ENCODE results near the gene RAB28. TPM values are rescaled to one million over a fixed set of nuclear protein-coding genes. Genes with fewer than 3 reads are reported as not detected.
A peak's percentile ranks its signal among the peaks of the same experiment; 100 is the strongest.

The RAB28 gene
- total RNA-seq, 1 donor from 2014 or later = 16.2 TPM

DNA sequence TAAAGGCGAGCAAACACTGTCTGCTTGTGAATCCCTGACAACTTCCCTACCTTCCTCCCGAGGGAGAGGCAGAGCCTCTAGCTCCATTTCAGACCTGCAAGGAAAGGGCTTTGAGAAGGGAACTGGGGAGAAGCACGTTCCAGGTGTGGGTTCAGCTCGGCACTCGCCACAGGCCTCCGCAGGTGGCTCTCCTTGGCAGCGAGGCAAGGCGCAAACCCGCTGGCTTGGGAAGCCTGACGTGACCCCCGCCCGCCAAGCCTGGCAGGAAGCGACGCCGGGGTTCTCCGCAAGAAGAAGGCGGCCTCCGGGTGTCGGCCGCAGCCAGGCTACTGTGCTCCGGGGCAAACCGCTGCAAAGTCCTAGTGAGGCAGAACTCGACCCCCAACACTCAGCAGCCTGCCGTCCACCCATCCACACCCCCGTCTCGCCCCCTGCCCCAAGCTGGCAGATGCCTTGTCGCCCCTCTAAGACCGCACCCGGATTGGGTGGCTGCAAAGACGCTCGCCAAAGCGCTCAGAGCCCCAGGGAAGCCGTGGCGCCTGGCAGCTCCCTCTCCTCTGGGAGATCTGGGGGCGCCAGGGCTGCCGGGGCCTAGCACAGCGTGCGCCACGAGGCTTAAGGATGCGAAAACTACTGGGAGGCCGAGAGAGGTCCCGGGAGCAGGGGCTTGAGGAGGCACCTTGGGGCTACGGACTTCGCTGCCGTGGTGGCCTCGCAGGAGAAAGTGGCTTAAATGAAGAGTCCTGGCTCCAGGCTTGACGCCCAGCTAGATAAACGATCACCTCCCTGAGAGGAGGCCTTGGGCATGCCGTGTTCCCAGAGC lies 38.4 kb upstream of the RAB28 start:
- TF ChIP-seq, protein P1, sequence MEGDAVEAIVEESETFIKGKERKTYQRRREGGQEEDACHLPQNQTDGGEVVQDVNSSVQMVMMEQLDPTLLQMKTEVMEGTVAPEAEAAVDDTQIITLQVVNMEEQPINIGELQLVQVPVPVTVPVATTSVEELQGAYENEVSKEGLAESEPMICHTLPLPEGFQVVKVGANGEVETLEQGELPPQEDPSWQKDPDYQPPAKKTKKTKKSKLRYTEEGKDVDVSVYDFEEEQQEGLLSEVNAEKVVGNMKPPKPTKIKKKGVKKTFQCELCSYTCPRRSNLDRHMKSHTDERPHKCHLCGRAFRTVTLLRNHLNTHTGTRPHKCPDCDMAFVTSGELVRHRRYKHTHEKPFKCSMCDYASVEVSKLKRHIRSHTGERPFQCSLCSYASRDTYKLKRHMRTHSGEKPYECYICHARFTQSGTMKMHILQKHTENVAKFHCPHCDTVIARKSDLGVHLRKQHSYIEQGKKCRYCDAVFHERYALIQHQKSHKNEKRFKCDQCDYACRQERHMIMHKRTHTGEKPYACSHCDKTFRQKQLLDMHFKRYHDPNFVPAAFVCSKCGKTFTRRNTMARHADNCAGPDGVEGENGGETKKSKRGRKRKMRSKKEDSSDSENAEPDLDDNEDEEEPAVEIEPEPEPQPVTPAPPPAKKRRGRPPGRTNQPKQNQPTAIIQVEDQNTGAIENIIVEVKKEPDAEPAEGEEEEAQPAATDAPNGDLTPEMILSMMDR (IDR thresholded peaks at IDR 0.05) = no peak
- Mint-ChIP-seq H3K4me1 (ENCODE audit: unreplicated experiment) (no peaks in the 10 kb centered on the region), H3K9me3 (ENCODE audit: unreplicated experiment) (no peaks in the 10 kb centered on the region), H3K36me3 (ENCODE audit: unreplicated experiment) (no peaks in the 10 kb centered on the region), H3K4me3 (ENCODE audit: unreplicated experiment) (no peak overlapping the region), H3K27me3 (ENCODE audit: unreplicated experiment) (peaks cover 54% of the 10 kb centered on the region), H3K27ac (ENCODE audit: unreplicated experiment) (no peak overlapping the region)
- DNase-seq (ENCODE audit: extremely low spot score, unreplicated experiment) = peak; percentile 82

DNA sequence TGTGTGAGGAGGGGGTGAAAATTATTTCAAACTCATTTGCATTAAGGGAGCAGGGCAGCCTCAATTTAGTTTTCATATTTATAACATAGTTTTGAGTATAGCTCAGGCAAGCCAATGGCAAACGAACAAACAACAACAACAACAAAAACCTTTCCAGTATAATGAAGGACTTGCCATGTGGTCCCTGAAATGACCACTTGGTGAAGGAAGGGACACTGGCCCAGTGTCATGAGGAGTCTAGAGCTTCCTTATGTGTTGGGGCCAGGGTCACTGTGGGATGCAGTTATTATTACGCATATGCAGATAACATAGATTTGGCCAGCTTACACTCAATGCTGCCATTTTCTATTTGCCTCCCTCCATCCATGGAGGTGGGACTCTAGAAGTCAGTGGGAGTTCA lies 36.9 kb upstream of the RAB28 start:
- Mint-ChIP-seq H3K27ac (ENCODE audit: unreplicated experiment) (no peak overlapping the region), H3K27me3 (ENCODE audit: unreplicated experiment) (peaks cover 40% of the 10 kb centered on the region), H3K36me3 (ENCODE audit: unreplicated experiment) (no peaks in the 10 kb centered on the region), H3K4me3 (ENCODE audit: unreplicated experiment) (no peak overlapping the region), H3K4me1 (ENCODE audit: unreplicated experiment) (no peaks in the 10 kb centered on the region), H3K9me3 (ENCODE audit: unreplicated experiment) (no peaks in the 10 kb centered on the region)
- no peak for DNase-seq (ENCODE audit: extremely low spot score, unreplicated experiment)
- TF ChIP-seq, protein P1 (IDR thresholded peaks at IDR 0.05) = no peak

DNA sequence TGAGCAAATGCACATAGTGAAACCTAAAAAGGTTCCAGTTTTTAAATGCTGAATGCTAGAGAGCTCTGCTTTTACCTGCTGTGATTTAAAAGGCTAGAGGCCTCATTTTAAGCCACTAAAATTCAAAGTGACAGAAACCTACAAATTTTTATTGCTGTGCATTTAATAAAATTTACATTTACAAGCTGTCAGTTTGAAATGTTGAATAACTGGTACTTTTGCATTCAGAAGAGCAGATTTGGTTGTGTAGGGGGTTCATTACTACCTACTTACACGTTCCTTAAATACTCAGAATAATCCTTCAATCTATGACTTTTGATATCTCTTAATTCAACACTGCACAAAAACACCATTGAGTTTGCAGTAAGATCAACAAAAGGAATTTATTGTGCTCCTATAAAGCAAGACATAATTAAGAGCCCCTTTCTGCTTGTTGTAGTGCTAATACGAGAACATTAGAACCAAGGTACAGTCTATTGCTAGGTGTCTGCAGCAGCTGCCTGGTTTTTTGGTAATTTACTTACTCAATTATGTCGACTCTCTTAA lies 32.2 kb upstream of the RAB28 start:
- Mint-ChIP-seq H3K9me3 (ENCODE audit: unreplicated experiment) (no peaks in the 10 kb centered on the region), H3K27ac (ENCODE audit: unreplicated experiment) (no peak overlapping the region), H3K27me3 (ENCODE audit: unreplicated experiment) (peaks cover 43% of the 10 kb centered on the region), H3K36me3 (ENCODE audit: unreplicated experiment) (no peaks in the 10 kb centered on the region), H3K4me3 (ENCODE audit: unreplicated experiment) (no peak overlapping the region), H3K4me1 (ENCODE audit: unreplicated experiment) (no peaks in the 10 kb centered on the region)
- TF ChIP-seq, protein P1 (IDR thresholded peaks at IDR 0.05) = no peak
- no peak for DNase-seq (ENCODE audit: extremely low spot score, unreplicated experiment)

DNA sequence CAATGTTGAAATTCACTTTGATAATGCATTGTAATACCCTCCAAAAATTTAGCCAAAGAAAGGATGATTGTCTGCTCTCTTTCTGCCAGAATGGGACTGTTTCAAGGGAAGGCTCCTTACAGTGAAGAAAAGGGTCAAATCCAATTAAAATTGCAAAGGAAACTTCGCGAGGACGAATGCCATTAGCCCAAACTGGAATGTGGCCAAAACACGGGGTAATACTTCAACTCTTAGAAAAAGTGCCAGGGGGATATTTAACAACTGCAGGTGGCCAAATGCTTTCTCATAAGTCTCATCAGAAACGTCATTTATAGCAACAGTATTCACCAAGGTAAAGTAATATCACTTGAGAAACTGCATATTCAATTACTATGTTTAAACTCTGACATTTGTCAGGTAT lies 31.1 kb upstream of the RAB28 start:
- no peaks in the 10 kb centered on the region for H3K9me3 Mint-ChIP-seq (ENCODE audit: unreplicated experiment)
- DNase-seq (ENCODE audit: extremely low spot score, unreplicated experiment) = no peak
- no peak overlapping the region for H3K27ac Mint-ChIP-seq (ENCODE audit: unreplicated experiment)
- TF ChIP-seq, protein P1 (IDR thresholded peaks at IDR 0.05) = no peak
- no peak overlapping the region for H3K4me3 Mint-ChIP-seq (ENCODE audit: unreplicated experiment)
- no peaks in the 10 kb centered on the region for H3K4me1 Mint-ChIP-seq (ENCODE audit: unreplicated experiment)
- H3K36me3 Mint-ChIP-seq (ENCODE audit: unreplicated experiment) = no peaks in the 10 kb centered on the region
- H3K27me3 Mint-ChIP-seq (ENCODE audit: unreplicated experiment) = peaks cover 41% of the 10 kb centered on the region

DNA sequence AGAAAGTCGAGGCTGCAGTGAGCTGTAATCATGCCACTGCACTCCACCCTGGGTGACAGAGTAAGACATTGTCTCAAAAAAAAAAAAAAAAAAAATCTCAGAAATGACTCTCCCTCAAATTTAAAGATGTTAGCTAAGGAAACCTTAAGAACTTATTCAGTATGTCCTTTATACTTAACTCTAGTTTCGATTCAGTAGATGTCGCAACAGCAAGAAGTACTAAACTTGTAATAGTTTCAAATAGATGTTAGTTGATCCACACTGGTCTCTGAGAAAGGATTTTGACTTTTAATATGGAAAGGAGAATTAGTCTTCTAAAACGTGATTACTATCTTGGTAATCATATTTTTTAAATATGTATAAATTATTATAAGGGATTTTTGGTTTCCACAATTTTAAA lies 30.6 kb upstream of the RAB28 start:
- Mint-ChIP-seq H3K27me3 (ENCODE audit: unreplicated experiment) (peaks cover 39% of the 10 kb centered on the region), H3K27ac (ENCODE audit: unreplicated experiment) (no peak overlapping the region), H3K4me1 (ENCODE audit: unreplicated experiment) (no peaks in the 10 kb centered on the region), H3K4me3 (ENCODE audit: unreplicated experiment) (no peak overlapping the region), H3K9me3 (ENCODE audit: unreplicated experiment) (no peaks in the 10 kb centered on the region), H3K36me3 (ENCODE audit: unreplicated experiment) (no peaks in the 10 kb centered on the region)
- TF ChIP-seq, protein P1 (IDR thresholded peaks at IDR 0.05) = no peak
- DNase-seq (ENCODE audit: extremely low spot score, unreplicated experiment) = no peak

Data from osteocyte (in vitro differentiated cells).